Measurements from ENCODE around the gene DMGDH.
A peak's percentile ranks its signal among the peaks of the same experiment; 100 is the strongest.
"Not testable (repeated sequence)": the region's sequence is repeated elsewhere in the genome, so short reads cannot be mapped to it uniquely, and the experiment has no call there.

The DMGDH gene

DNA sequence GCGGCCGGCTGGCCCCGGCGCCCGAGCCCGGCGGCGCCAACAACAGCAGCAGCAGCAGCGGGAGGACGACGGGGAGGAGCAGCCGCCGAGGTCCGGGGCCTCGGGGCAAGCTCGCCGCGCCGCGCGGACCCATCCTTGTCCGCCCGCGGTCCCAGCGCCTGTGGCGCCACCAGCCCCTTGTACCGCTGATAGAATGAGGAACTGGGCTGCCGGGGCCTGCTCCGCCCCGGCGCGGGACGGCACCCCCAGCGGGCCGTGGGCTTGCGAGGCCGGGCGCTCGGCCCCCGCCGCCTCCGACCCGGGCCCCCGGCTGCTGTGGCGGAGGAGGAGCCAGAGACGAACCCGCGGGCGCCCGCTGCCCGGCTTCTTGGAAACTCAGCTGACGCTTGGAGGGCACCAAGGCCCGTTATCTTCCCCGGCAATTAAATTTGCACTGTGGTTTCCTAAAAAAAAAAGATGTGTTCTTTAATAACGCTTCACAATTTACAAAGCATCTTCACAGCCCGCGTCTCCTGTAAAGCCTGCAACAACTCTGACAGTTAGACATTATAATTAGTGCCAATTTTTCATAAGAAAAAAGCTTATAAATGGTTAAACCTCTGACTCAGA, 84.3 kb downstream of the DMGDH start, which contains the start of gene ARSB:
Gene ARSB (minus strand): TSS at position 195 of the 609 bp plus-strand sequence. CDS start 62 bp downstream, at position 133.
- peak; percentile 72 for ATAC-seq (ENCODE audit: low read depth)
- DNase-seq (ENCODE audit: low spot score in 2 of 2) = peak; percentile 63 to 70
- peak within 1 kb of the TSS; percentile 92 for H3K4me3 Mint-ChIP-seq
- H3K27ac Mint-ChIP-seq = peak within 1 kb of the TSS; percentile 91
- H3K27me3 Mint-ChIP-seq = no peaks in the 10 kb centered on the region
- peaks cover 20% of the 10 kb centered on the region for H3K4me1 Mint-ChIP-seq
- no peaks in the 10 kb centered on the region for H3K36me3 Mint-ChIP-seq
- H3K9me3 Mint-ChIP-seq = no peaks in the 10 kb centered on the region

- H3K36me3 Mint-ChIP-seq = no peaks in the 10 kb centered on the region
- peak overlapping the region; percentile 91 for H3K27ac Mint-ChIP-seq
- H3K4me1 Mint-ChIP-seq = peaks cover 23% of the 10 kb centered on the region
- H3K4me3 Mint-ChIP-seq = peak overlapping the region; percentile 92
- ATAC-seq (ENCODE audit: low read depth) (peak; percentile 61), DNase-seq (ENCODE audit: low spot score in 2 of 2) (peak; percentile 72 to 73)
- no peaks in the 10 kb centered on the region for H3K27me3 Mint-ChIP-seq
- H3K9me3 Mint-ChIP-seq = no peaks in the 10 kb centered on the region
These were observed 84.9 kb downstream of the DMGDH start for GRCh38 chr5:78984439-78985115.

DNA sequence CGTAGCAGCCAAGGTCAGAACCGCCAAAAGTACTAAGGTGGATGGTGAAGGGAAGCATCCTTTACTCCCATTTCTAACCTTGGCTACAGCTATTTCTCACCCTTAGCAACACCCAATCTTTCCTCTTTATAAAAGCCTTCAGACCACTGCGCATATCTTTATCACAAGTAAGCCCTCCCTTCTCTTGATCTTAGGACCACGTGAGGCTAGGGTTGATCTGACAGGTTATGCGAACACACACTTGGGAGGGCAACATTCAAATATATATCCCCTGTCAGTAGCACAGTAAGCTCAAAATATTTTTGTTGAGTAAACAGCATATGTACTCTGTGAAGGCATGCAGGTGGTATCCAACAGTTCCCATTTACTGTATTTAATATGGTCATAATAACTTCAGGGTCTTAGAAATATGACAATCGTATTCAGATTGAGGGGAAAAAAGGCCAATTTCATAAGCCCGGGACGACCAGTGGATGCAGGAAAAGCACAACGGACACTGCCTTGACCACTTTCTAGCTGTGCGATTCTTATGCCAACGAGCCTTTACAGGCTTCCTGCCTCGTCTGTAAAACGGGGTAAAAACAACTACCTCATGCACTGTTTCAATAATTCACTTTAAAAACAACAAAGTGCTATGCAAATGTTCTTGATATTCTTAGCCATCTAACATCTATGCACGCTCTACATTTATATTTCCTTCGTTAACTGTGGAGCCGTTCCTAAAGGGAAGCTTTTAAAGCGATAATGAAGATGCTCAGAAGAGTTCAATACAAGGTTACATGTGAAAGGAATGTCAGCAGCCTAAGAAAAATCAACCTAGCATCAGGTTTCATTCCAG, 85.7 kb downstream of the DMGDH start:
- Mint-ChIP-seq H3K9me3 (no peaks in the 10 kb centered on the region), H3K36me3 (no peaks in the 10 kb centered on the region), H3K27me3 (no peaks in the 10 kb centered on the region), H3K27ac (peak overlapping the region; percentile 91), H3K4me1 (peaks cover 25% of the 10 kb centered on the region), H3K4me3 (peak overlapping the region; percentile 92)
- no peak for DNase-seq (ENCODE audit: low spot score in 2 of 2)
- ATAC-seq (ENCODE audit: low read depth) = no peak

GRCh38 chr5:78983194-78983593, 86.3 kb downstream of the DMGDH start:
- H3K9me3 Mint-ChIP-seq; H3K36me3 Mint-ChIP-seq; H3K27me3 Mint-ChIP-seq; ATAC-seq (ENCODE audit: low read depth); DNase-seq (ENCODE audit: low spot score in 2 of 2): not testable (repeated sequence)
- Mint-ChIP-seq H3K4me1 (peaks cover 25% of the 10 kb centered on the region), H3K4me3 (peak overlapping the region; percentile 92), H3K27ac (peak overlapping the region; percentile 91)

DNA sequence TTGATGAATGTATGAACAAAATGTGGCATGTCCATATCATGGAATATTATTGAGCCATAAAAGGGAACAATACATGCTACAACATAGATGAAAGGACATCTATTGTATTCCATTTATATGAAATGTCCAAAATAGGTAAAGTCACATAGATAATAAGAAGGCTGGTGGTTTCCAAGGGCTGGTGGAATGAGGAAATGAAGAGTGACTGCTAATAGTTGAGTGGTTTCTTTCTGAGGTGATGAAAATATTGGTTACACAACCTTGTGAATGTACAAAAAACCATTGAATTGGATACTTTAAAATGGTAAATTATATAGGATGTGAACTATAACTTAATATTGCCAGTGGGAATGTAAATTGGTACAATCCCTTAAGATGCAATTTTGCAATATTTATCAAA, 89.6 kb downstream of the DMGDH start:
- Mint-ChIP-seq H3K27ac (no peak overlapping the region), H3K9me3 (no peaks in the 10 kb centered on the region), H3K4me1 (peaks cover 30% of the 10 kb centered on the region), H3K4me3 (no peak overlapping the region), H3K27me3 (no peaks in the 10 kb centered on the region), H3K36me3 (peaks cover 2% of the 10 kb centered on the region)
- ATAC-seq (ENCODE audit: low read depth) (no peak), DNase-seq (ENCODE audit: low spot score in 2 of 2) (no peak)

DNA sequence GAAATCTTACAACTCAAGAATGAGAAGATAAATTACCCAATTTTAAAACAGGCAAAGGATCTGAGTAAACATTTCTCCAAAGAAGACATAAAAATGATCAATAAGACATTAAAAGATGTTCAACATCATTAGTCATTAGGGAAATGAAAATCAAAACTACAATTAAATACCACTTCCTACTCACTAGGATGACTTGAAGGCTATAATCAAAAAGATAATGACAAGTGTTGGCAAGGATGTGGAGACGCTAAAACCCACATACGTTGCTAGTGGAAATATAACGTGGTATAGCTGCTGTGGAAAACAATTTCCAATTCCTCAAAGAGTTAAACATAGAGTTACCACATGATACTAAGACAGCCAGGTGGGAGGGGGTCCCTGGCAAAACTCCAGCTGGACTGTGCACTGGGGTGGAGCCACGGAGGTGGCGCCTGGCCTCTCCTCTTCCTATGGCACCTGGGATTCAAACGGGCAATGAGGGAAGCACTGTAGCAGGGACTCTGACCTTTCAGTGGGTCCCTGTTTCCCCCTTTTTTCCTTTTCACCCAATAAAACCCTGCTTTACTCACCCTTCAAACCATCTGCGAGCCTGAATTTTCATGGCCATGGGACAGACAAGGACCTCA, 90.2 kb downstream of the DMGDH start:
- no peak overlapping the region for H3K4me3 Mint-ChIP-seq
- H3K36me3 Mint-ChIP-seq = peaks cover 2% of the 10 kb centered on the region
- H3K9me3 Mint-ChIP-seq = no peaks in the 10 kb centered on the region
- H3K27me3 Mint-ChIP-seq = no peaks in the 10 kb centered on the region
- ATAC-seq (ENCODE audit: low read depth) (no peak), DNase-seq (ENCODE audit: low spot score in 2 of 2) (no peak)
- no peak overlapping the region for H3K27ac Mint-ChIP-seq
- peaks cover 30% of the 10 kb centered on the region for H3K4me1 Mint-ChIP-seq

DNA sequence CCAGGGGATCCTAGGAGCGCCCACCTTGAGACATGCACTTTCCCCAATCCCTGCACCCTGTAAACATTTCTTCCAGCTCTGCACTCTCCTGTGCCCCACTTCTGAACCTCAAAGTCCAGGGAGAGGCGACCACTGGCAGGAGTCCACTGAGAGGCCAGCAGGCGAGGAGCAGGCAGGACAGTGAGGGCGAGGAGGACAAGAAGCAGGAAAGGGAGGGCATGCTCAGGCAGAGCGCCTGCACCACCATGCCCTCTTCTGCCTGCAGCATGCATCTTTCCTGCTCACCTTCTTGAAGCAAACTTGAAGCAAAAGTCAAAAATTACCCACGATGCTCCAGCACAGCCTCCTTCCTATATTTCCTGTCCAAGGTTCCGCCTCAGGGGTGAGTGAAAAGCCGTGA, 94.4 kb downstream of the DMGDH start:
- H3K4me3 Mint-ChIP-seq = no peak overlapping the region
- H3K4me1 Mint-ChIP-seq = peaks cover 26% of the 10 kb centered on the region
- H3K36me3 Mint-ChIP-seq = peaks cover 2% of the 10 kb centered on the region
- no peak for ATAC-seq (ENCODE audit: low read depth)
- H3K27me3 Mint-ChIP-seq = no peaks in the 10 kb centered on the region
- no peak overlapping the region for H3K27ac Mint-ChIP-seq
- no peak for DNase-seq (ENCODE audit: low spot score in 2 of 2)
- no peaks in the 10 kb centered on the region for H3K9me3 Mint-ChIP-seq

- no peaks in the 10 kb centered on the region for H3K27me3 Mint-ChIP-seq
These were observed 94.9 kb downstream of the DMGDH start for GRCh38 chr5:78974601-78975000.

GRCh38 chr5:78974011-78974410, 95.5 kb downstream of the DMGDH start:
- Mint-ChIP-seq H3K27me3 (no peaks in the 10 kb centered on the region), H3K4me3 (no peak overlapping the region), H3K4me1 (peaks cover 21% of the 10 kb centered on the region), H3K36me3 (peaks cover 2% of the 10 kb centered on the region), H3K9me3 (no peaks in the 10 kb centered on the region), H3K27ac (no peak overlapping the region)
- DNase-seq (ENCODE audit: low spot score in 2 of 2) = no peak
- no peak for ATAC-seq (ENCODE audit: low read depth)

More at GRCh38 chr5:78974601-78975000, 94.9 kb downstream of the DMGDH start:
- DNase-seq (ENCODE audit: low spot score in 2 of 2) = no peak
- H3K36me3 Mint-ChIP-seq = peaks cover 2% of the 10 kb centered on the region
- no peak overlapping the region for H3K27ac Mint-ChIP-seq
- H3K4me3 Mint-ChIP-seq = no peak overlapping the region
- ATAC-seq (ENCODE audit: low read depth) = no peak
- H3K9me3 Mint-ChIP-seq = no peaks in the 10 kb centered on the region
- H3K4me1 Mint-ChIP-seq = peaks cover 23% of the 10 kb centered on the region

GRCh38 chr5:78972654-78973428, 96.6 kb downstream of the DMGDH start:
- peaks cover 2% of the 10 kb centered on the region for H3K36me3 Mint-ChIP-seq
- H3K9me3 Mint-ChIP-seq = no peaks in the 10 kb centered on the region
- DNase-seq (ENCODE audit: low spot score in 2 of 2) (no peak), ATAC-seq (ENCODE audit: low read depth) (no peak)
- no peaks in the 10 kb centered on the region for H3K27me3 Mint-ChIP-seq
- H3K27ac Mint-ChIP-seq = no peak overlapping the region
- H3K4me3 Mint-ChIP-seq = no peak overlapping the region
- H3K4me1 Mint-ChIP-seq = peaks cover 21% of the 10 kb centered on the region

DNA sequence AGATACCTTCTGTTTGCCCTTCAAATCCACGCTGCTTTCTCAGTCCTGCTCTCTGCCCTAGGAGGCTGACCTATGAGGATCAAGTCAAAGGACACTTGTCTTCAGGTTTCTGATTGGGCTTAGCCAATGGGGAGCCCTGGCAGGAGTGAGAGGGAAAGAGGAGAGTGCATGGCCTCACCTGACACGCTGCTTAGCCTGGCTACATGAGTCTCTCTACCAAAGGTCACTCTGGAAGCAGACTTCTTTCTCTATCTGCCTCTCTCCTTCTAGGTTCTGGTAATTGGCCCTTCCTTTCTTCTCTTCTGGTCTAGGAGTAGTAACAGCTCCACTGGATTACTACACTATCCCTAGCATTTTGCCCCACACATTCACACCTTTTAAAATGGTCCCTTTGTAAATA, 97.5 kb downstream of the DMGDH start:
- Mint-ChIP-seq H3K4me3 (no peak overlapping the region), H3K4me1 (peaks cover 15% of the 10 kb centered on the region), H3K36me3 (no peaks in the 10 kb centered on the region), H3K9me3 (no peaks in the 10 kb centered on the region), H3K27me3 (no peaks in the 10 kb centered on the region), H3K27ac (no peak overlapping the region)
- ATAC-seq (ENCODE audit: low read depth) = no peak
- DNase-seq (ENCODE audit: low spot score in 2 of 2) = no peak

GRCh38 chr5:78968781-78969180, 100.7 kb downstream of the DMGDH start:
- no peak overlapping the region for H3K4me3 Mint-ChIP-seq
- ATAC-seq (ENCODE audit: low read depth) (no peak), DNase-seq (ENCODE audit: low spot score in 2 of 2) (no peak)

DNA sequence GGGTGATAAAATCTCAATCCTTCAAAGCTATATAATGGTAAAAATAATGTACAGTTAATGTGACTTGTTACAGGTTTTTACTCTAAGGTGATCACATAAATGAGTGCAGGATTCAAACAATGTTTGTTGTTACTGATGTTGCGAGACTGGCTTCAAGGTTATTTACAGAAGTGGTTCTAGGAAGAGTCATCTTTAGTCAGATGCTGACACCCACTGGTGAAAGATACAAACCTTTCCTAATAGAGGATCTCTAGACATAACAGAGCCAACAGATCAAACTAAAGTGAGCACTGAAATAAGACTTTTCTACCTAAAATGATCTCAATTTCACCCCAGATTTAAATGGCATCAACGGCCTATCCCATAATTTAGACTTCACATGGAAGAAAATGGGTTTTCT, 104.6 kb downstream of the DMGDH start:
- Mint-ChIP-seq H3K27me3 (no peaks in the 10 kb centered on the region), H3K9me3 (no peaks in the 10 kb centered on the region), H3K36me3 (peaks cover 6% of the 10 kb centered on the region), H3K27ac (no peak overlapping the region), H3K4me3 (no peak overlapping the region), H3K4me1 (no peaks in the 10 kb centered on the region)
- DNase-seq (ENCODE audit: low spot score in 2 of 2) (peak in 1 of 2 donors; percentile 57), ATAC-seq (ENCODE audit: low read depth) (peak; percentile 85)

More at GRCh38 chr5:78968781-78969180, 100.7 kb downstream of the DMGDH start:
- H3K27me3 Mint-ChIP-seq = no peaks in the 10 kb centered on the region
- H3K36me3 Mint-ChIP-seq = peaks cover 4% of the 10 kb centered on the region
- H3K9me3 Mint-ChIP-seq = no peaks in the 10 kb centered on the region
- no peak overlapping the region for H3K27ac Mint-ChIP-seq
- H3K4me1 Mint-ChIP-seq = peaks cover 11% of the 10 kb centered on the region
